ENCODE results near the gene LRRC57.
A peak's percentile ranks its signal among the peaks of the same experiment; 100 is the strongest.

LRRC57 gene

GRCh38 chr15:42498212-42499068 lies 50.2 kb downstream of the LRRC57 start:
- POLR2A ChIA-PET, result interaction anchor here (0.9 kb wide), 1 partner anchor 7 kb away, joined by 3 read pairs; the partner anchor contains the start of gene ZNF106
- no peak for TF ChIP-seq CTCF (IDR thresholded peaks at IDR 0.05; ENCODE audit: insufficient read depth, low read length, missing control alignments)
- H3K4me3 ChIP-seq (ENCODE audit: low read depth, low read length), result no peak overlapping the region
- CTCF ChIA-PET, result interaction anchor here (1.1 kb wide), 1 partner anchor 27 kb away, joined by 3 read pairs; no protein-coding TSS in a partner anchor
- no peak for DNase-seq (ENCODE audit: low read depth, low spot score)

- DNase-seq (ENCODE audit: low read depth, low spot score), result peak; percentile 84
- peak within 1 kb of the TSS; percentile 83 for H3K4me3 ChIP-seq (ENCODE audit: low read depth, low read length)
- ChIA-PET POLR2A (interaction anchor here (0.6 to 1.4 kb wide), 6 partner anchors 10 to 80 kb away, joined by 3 to 7 read pairs (median 4); partner anchors contain the start of gene STARD9), CTCF (interaction anchor here (1.5 kb wide), 2 partner anchors 24 to 26 kb away, joined by 3 to 6 read pairs; no protein-coding TSS in a partner anchor)
- no peak for TF ChIP-seq CTCF (IDR thresholded peaks at IDR 0.05; ENCODE audit: insufficient read depth, low read length, missing control alignments)
These were observed 53.0 kb downstream of the LRRC57 start, which contains the start of gene SNAP23 for GRCh38 chr15:42495361-42496212. TSS of gene SNAP23 (plus strand) at chr15:42495634. CDS start at chr15:42511847, 16,213 bp downstream.

- peak overlapping the region; percentile 83 for H3K4me3 ChIP-seq (ENCODE audit: low read depth, low read length)
- peak; percentile 23 for DNase-seq (ENCODE audit: low read depth, low spot score)
- no peak for TF ChIP-seq CTCF (IDR thresholded peaks at IDR 0.05; ENCODE audit: insufficient read depth, low read length, missing control alignments)
- ChIA-PET CTCF (interaction anchor here (1.5 kb wide), 2 partner anchors 23 to 25 kb away, joined by 3 to 6 read pairs; no protein-coding TSS in a partner anchor), POLR2A (interaction anchor here (1.0 to 1.4 kb wide), 4 partner anchors 10 to 80 kb away, joined by 3 to 7 read pairs (median 5); partner anchors contain the start of gene STARD9)
These were observed 53.6 kb downstream of the LRRC57 start for GRCh38 chr15:42494998-42495360.

GRCh38 chr15:42493679-42494078 lies 54.9 kb downstream of the LRRC57 start:
- ChIA-PET POLR2A (no interaction called here), CTCF (no interaction called here)
- DNase-seq (ENCODE audit: low read depth, low spot score), result no peak
- no peak for TF ChIP-seq CTCF (IDR thresholded peaks at IDR 0.05; ENCODE audit: insufficient read depth, low read length, missing control alignments)
- H3K4me3 ChIP-seq (ENCODE audit: low read depth, low read length), result no peak overlapping the region

- peak overlapping the region; percentile 96 for H3K4me3 ChIP-seq (ENCODE audit: low read depth, low read length)
- ChIA-PET CTCF (interaction anchor here (1.0 to 2.6 kb wide), 4 partner anchors 16 to 160 kb away, joined by 3 to 7 read pairs (median 3); no protein-coding TSS in a partner anchor), POLR2A (interaction anchor here (0.9 kb wide), 1 partner anchor 8 kb away, joined by 3 read pairs; no protein-coding TSS in a partner anchor)
- TF ChIP-seq CTCF (IDR thresholded peaks at IDR 0.05; ENCODE audit: insufficient read depth, low read length, missing control alignments), result no peak
- DNase-seq (ENCODE audit: low read depth, low spot score), result peak; percentile 24
These were observed 56.9 kb downstream of the LRRC57 start for GRCh38 chr15:42491539-42492225.
